Measurements from ENCODE around the gene PLCH1. TPM values are rescaled to one million over a fixed set of nuclear protein-coding genes. Genes with fewer than 3 reads are reported as not detected.

The PLCH1 gene
- total RNA-seq, 1 experiment from 2014 or later: 2.0 TPM

- no peak for DNase-seq (ENCODE audit: low read depth)
Measured at GRCh38 chr3:155548195-155548594, 196.7 kb downstream of the PLCH1 start.

GRCh38 chr3:155535098-155535497 is 209.8 kb downstream of the PLCH1 start:
- no peak for DNase-seq (ENCODE audit: low read depth)

- no peak for DNase-seq (ENCODE audit: low read depth)
Measured at GRCh38 chr3:155528579-155528978, 216.3 kb downstream of the PLCH1 start.

- no peak for DNase-seq (ENCODE audit: low read depth)
Measured at GRCh38 chr3:155525324-155525833, 219.5 kb downstream of the PLCH1 start.

- DNase-seq (ENCODE audit: low read depth): no peak
Measured at GRCh38 chr3:155520463-155520862, 224.4 kb downstream of the PLCH1 start.

- no peak for DNase-seq (ENCODE audit: low read depth)
Measured at GRCh38 chr3:155519078-155519477, 225.8 kb downstream of the PLCH1 start.

- no peak for DNase-seq (ENCODE audit: low read depth)
Measured at GRCh38 chr3:155517903-155518302, 227.0 kb downstream of the PLCH1 start.

GRCh38 chr3:155516439-155516838 is 228.4 kb downstream of the PLCH1 start:
- no peak for DNase-seq (ENCODE audit: low read depth)

- no peak for DNase-seq (ENCODE audit: low read depth)
Measured at GRCh38 chr3:155512867-155513261, 232.0 kb downstream of the PLCH1 start.

- DNase-seq (ENCODE audit: low read depth): no peak
Measured at GRCh38 chr3:155512175-155512866, 232.6 kb downstream of the PLCH1 start.

GRCh38 chr3:155504682-155505081 is 240.2 kb downstream of the PLCH1 start:
- DNase-seq (ENCODE audit: low read depth): no peak

- DNase-seq (ENCODE audit: low read depth): no peak
Measured at GRCh38 chr3:155502630-155503029, 242.2 kb downstream of the PLCH1 start.

- DNase-seq (ENCODE audit: low read depth): no peak
Measured at GRCh38 chr3:155500194-155500818, 244.6 kb downstream of the PLCH1 start.

- peak; percentile 23 for DNase-seq (ENCODE audit: low read depth)
Measured at GRCh38 chr3:155497930-155498647, 246.8 kb downstream of the PLCH1 start.

- no peak for DNase-seq (ENCODE audit: low read depth)
Measured at GRCh38 chr3:155496206-155496605, 248.7 kb downstream of the PLCH1 start.

- no peak for DNase-seq (ENCODE audit: low read depth)
Measured at GRCh38 chr3:155495387-155495786, 249.5 kb downstream of the PLCH1 start.

- DNase-seq (ENCODE audit: low read depth): no peak
Measured at GRCh38 chr3:155494332-155494731, 250.5 kb downstream of the PLCH1 start.

- DNase-seq (ENCODE audit: low read depth): no peak
Measured at GRCh38 chr3:155492841-155493240, 252.0 kb downstream of the PLCH1 start.

- no peak for DNase-seq (ENCODE audit: low read depth)
Measured at GRCh38 chr3:155491696-155492095, 253.2 kb downstream of the PLCH1 start.

GRCh38 chr3:155488671-155489070 is 256.2 kb downstream of the PLCH1 start:
- DNase-seq (ENCODE audit: low read depth): no peak

- DNase-seq (ENCODE audit: low read depth): no peak
Measured at GRCh38 chr3:155485897-155486296, 259.0 kb downstream of the PLCH1 start.

- no peak for DNase-seq (ENCODE audit: low read depth)
Measured at GRCh38 chr3:155481591-155481990, 263.3 kb downstream of the PLCH1 start.

GRCh38 chr3:155481089-155481488 is 263.8 kb downstream of the PLCH1 start:
- no peak for DNase-seq (ENCODE audit: low read depth)
